NT2/D1 (cell line): ENCODE measurements around the gene REEP3.

Experiments used
- YY1 ChIP-seq: IDR thresholded peaks from 2 replicates; pipeline ENCODE4 v1.6.1; 2011; ENCODE audit not compliant: insufficient read length, insufficient read depth
- ZNF274 ChIP-seq: IDR thresholded peaks from 2 replicates; pipeline ENCODE4 v1.6.1; 2011; ENCODE audit warnings: mild to moderate bottlenecking, low read depth, low read length

DNA sequence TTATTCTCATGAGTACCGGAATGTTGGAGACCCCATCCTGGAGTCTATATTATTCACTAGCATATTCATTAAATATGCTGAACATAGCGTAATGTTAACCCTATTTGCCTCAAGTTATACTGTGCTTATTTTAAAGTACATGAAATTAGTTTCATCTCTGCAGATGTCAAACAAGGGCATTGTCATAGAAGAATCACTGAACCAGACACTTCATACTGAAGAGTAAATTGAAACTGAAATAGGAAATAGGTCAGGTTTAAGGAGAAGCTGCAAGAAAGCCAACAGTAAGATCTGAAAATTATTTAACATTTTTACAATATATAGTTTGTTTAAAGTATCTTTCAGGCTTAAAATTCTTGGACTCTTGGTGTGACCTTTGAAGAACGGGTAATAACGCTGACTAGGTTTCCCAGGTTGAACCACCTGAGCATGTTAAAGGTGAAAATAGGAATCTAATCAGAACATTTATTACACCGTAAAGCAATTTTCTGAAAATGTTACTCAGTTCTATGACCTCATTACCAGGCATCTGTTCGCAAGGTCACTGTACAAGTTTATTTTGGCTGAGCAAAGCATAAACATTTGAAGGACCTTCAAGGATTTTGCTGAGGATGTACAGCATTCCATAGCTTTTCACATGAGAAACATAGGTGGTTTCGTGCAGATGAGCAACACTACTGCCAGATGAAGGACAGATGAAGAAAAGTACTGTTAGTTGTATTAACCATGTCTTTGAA lies 82.7 kb downstream of the REEP3 start:
- TF ChIP-seq ZNF274 = no peak
- no peak for TF ChIP-seq YY1
